ENCODE data around the gene DMPK. TPM values are rescaled to one million over a fixed set of nuclear protein-coding genes. Genes with fewer than 3 reads are reported as not detected.

Gene DMPK
- total RNA-seq, 2 donors from 2014 or later = 212 to 227 TPM

DNA sequence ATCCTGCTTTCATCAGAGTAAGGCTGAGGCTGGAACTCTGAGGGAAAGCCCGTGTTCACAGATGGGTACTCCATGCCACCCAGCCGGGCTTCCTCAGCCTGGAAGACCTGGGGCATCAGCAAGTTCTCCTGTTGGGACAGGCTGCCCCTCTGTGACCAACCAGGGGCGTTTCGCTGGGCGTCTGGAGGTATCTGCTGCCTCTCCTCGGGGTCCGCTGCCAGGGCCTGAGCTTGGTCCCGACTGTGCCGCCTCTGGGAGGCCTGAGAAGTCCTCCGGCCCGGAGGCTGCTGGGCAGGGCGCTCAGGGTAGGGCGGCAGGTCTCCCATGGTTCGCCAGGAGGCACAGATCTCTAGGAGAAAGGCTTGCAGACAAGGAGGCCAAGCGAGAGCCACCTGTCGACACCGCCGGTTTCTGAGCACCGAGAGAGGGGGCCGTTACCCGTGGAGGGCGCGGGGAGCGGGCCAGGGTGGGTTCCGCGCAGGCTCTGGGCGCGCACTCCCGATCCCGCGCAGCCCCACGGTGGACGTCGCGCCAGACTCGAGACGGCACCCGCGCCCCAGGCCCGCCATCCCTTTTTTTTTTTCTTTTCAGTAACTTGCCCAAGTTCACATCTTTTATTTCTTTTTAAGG lies 32.7 kb upstream of the DMPK start, which contains the start of gene RSPH6A:
TSS of gene RSPH6A (minus strand) at position 458 of the 630 bp plus-strand sequence. CDS start at position 326, 132 bp downstream.
- Histone ChIP-seq H3K4me3 (peak within 1 kb of the TSS; percentile 63), H3K36me3 (no peaks in the 10 kb centered on the region), H3K27me3 (replicated peaks; ENCODE audit: insufficient read depth) (no peaks in the 10 kb centered on the region), H3K9me3 (no peaks in the 10 kb centered on the region), H3K4me1 (ENCODE audit: control insufficient read depth in 1 of 2, low read depth in 2 of 2) (peaks cover 0 to 17% of the 10 kb centered on the region in 2 donors), H3K27ac (peak within 1 kb of the TSS; percentile 6 to 22)
- DNase-seq (ENCODE audit: low spot score) (no peak), ATAC-seq (ENCODE audit: insufficient number of reproducible peaks, low FRiP score, low read depth) (no peak)
- TF ChIP-seq, protein P1, sequence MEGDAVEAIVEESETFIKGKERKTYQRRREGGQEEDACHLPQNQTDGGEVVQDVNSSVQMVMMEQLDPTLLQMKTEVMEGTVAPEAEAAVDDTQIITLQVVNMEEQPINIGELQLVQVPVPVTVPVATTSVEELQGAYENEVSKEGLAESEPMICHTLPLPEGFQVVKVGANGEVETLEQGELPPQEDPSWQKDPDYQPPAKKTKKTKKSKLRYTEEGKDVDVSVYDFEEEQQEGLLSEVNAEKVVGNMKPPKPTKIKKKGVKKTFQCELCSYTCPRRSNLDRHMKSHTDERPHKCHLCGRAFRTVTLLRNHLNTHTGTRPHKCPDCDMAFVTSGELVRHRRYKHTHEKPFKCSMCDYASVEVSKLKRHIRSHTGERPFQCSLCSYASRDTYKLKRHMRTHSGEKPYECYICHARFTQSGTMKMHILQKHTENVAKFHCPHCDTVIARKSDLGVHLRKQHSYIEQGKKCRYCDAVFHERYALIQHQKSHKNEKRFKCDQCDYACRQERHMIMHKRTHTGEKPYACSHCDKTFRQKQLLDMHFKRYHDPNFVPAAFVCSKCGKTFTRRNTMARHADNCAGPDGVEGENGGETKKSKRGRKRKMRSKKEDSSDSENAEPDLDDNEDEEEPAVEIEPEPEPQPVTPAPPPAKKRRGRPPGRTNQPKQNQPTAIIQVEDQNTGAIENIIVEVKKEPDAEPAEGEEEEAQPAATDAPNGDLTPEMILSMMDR (IDR thresholded peaks at IDR 0.05) = no peak

DNA sequence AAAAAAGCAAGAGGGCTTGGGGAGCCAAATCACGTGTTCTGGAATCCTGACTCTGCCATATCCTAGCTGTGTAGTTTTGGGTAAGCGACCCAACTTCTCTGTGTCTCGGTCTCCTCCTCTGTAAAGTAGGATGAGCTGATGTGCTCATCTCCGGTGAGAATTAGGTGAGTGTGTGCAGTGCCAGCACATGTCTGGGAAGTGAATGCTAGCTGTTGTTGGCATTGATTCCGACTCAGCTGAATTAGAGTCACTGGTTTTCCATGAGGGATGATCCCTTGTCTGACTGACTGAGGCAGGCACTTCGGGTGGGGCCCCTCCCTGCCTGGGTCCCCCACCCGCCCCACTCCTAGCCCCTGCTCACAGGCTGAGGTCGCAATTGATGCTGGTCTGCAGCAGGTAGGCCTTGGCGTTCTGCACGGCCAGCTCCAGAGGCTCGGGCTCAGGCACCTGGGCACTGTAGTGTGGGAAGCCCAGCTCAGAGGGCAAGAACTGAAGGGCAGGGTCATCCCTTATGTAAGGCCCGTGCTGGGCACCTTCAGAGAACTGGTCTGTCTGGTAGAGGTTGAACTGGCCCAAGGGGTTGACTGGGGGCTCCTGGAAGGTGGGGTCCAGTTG lies 32.0 kb upstream of the DMPK start:
- no peaks in the 10 kb centered on the region for H3K9me3 ChIP-seq
- peaks cover 0 to 23% of the 10 kb centered on the region in 2 donors for H3K4me1 ChIP-seq (ENCODE audit: control insufficient read depth in 1 of 2, low read depth in 2 of 2)
- DNase-seq (ENCODE audit: low spot score) (no peak), ATAC-seq (ENCODE audit: insufficient number of reproducible peaks, low FRiP score, low read depth) (no peak)
- H3K27ac ChIP-seq = no peak overlapping the region
- no peaks in the 10 kb centered on the region for H3K36me3 ChIP-seq
- TF ChIP-seq, protein P1 (IDR thresholded peaks at IDR 0.05) = no peak
- no peak overlapping the region for H3K4me3 ChIP-seq
- no peaks in the 10 kb centered on the region for H3K27me3 ChIP-seq (replicated peaks; ENCODE audit: insufficient read depth)

DNA sequence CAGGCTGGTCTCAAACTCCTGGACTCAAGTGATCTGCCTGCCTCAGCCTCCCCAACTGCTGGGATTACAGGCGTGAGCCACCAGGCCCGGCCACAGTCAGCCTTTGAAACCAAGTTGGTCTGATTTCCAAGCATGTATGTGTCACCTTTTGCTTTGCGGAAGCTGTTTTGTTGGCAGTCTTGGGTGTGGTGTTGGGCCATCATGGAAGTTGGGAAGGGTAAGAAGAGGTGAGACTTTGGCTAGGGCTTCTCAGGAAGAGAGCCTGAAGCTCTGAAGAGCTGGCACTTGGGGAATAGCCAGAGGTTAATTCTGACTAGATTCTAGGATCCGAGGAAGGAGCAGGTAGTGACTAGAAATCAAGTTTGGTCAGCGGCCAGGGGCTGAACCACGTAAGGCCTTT lies 30.0 kb upstream of the DMPK start:
- Histone ChIP-seq H3K36me3 (no peaks in the 10 kb centered on the region), H3K27ac (no peak overlapping the region), H3K4me3 (no peak overlapping the region), H3K9me3 (no peaks in the 10 kb centered on the region), H3K27me3 (replicated peaks; ENCODE audit: insufficient read depth) (no peaks in the 10 kb centered on the region), H3K4me1 (ENCODE audit: control insufficient read depth in 1 of 2, low read depth in 2 of 2) (peaks cover 0 to 23% of the 10 kb centered on the region in 2 donors)
- no peak for ATAC-seq (ENCODE audit: insufficient number of reproducible peaks, low FRiP score, low read depth)
- DNase-seq (ENCODE audit: low spot score) = no peak
- TF ChIP-seq, protein P1 (IDR thresholded peaks at IDR 0.05) = no peak

DNA sequence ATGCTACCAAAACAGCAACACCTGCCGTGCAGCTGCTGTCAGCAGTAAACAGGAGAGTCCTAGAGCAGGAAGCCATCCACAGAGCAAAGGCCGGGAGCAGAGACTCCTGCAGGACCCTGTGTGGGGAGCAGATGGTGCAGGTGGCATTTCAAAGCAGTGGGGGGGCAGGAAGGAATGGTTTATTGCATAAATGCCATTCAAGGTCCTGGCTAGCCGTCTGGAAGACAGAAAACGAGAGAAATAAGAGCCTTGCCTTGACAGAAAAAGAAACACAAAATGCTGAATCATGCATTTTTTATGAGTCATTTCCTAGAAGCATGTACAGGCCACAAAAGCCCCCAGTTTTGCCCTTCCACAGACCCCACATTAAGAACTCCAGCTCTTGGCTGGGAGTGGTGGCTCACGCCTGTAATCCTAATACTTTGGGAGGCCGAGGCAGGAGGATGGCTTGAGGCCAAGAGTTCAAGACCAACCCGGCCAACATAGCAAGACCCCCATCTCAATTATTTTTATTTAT lies 27.4 kb upstream of the DMPK start:
- TF ChIP-seq, protein P1 (IDR thresholded peaks at IDR 0.05) = no peak
- H3K27me3 ChIP-seq (replicated peaks; ENCODE audit: insufficient read depth) = no peaks in the 10 kb centered on the region
- H3K9me3 ChIP-seq = no peaks in the 10 kb centered on the region
- DNase-seq (ENCODE audit: low spot score) = no peak
- H3K36me3 ChIP-seq = no peaks in the 10 kb centered on the region
- H3K4me3 ChIP-seq = no peak overlapping the region
- no peak overlapping the region for H3K27ac ChIP-seq
- ATAC-seq (ENCODE audit: insufficient number of reproducible peaks, low FRiP score, low read depth) = no peak
- H3K4me1 ChIP-seq (ENCODE audit: control insufficient read depth in 1 of 2, low read depth in 2 of 2) = peaks cover 0 to 11% of the 10 kb centered on the region in 2 donors

DNA sequence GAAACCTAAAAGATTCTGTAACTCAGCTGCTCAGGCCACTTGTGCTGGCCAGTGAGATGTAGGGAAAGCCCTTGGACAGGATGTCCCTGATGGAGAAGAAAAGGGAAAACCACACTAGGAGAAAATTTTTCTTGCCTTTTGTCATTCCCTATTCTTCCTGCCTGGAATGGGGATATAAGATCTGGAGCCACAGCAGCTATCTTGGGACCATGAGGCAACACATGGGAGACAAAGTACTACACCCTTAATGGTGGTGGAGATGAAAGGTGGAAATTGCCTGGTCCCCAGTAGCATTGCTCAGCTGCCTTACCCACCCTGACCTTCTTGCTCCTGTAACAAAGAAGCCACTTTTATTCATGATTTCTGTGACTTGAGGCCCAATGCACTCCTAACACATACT lies 23.4 kb upstream of the DMPK start:
- no peak for ATAC-seq (ENCODE audit: insufficient number of reproducible peaks, low FRiP score, low read depth)
- no peak for DNase-seq (ENCODE audit: low spot score)
- H3K27me3 ChIP-seq (replicated peaks; ENCODE audit: insufficient read depth) = no peaks in the 10 kb centered on the region

More for the DNA sequence above, 23.4 kb upstream of the DMPK start:
- TF ChIP-seq, protein P1 (IDR thresholded peaks at IDR 0.05) = no peak
- no peak overlapping the region for H3K4me3 ChIP-seq
- no peak overlapping the region for H3K27ac ChIP-seq
- peaks cover 0 to 6% of the 10 kb centered on the region in 2 donors for H3K4me1 ChIP-seq (ENCODE audit: control insufficient read depth in 1 of 2, low read depth in 2 of 2)
- H3K36me3 ChIP-seq = no peaks in the 10 kb centered on the region
- H3K9me3 ChIP-seq = no peaks in the 10 kb centered on the region
